NT2/D1 (cell line): Measurements from ENCODE around the gene METTL26.

Experiments
- SUZ12 ChIP-seq: IDR thresholded peaks from 2 replicates; pipeline ENCODE4 v1.6.1; 2011; ENCODE audit not compliant: insufficient read length, insufficient read depth; ENCODE audit errors: extremely low read depth
- YY1 ChIP-seq: IDR thresholded peaks from 2 replicates; pipeline ENCODE4 v1.6.1; 2011; ENCODE audit not compliant: insufficient read length, insufficient read depth
- ZNF274 ChIP-seq: IDR thresholded peaks from 2 replicates; pipeline ENCODE4 v1.6.1; 2011; ENCODE audit warnings: mild to moderate bottlenecking, low read depth, low read length

DNA sequence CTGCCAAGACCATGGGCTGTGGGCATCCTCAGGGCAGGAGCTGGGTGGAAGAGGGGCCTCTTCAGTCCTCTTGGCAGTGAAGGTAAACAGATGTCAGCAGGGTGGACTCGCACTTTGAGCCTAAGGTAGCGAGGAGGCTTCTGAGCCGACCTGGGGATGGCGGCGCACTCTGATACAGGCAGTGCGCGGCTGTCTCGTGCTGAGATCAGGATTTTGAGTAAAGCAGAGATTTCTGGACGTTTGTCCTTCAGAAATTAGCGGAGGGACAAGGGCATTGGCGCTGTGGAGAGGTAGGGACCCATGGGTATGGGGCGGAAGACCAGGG is 39.4 kb downstream of the METTL26 start:
- TF ChIP-seq YY1: no peak
- TF ChIP-seq ZNF274: no peak
- no peak for TF ChIP-seq SUZ12
